Measurements from ENCODE around the gene IER5L.
"Not testable (repeated sequence)": the region's sequence is repeated elsewhere in the genome, so short reads cannot be mapped to it uniquely, and the experiment has no call there.

Gene IER5L

DNA sequence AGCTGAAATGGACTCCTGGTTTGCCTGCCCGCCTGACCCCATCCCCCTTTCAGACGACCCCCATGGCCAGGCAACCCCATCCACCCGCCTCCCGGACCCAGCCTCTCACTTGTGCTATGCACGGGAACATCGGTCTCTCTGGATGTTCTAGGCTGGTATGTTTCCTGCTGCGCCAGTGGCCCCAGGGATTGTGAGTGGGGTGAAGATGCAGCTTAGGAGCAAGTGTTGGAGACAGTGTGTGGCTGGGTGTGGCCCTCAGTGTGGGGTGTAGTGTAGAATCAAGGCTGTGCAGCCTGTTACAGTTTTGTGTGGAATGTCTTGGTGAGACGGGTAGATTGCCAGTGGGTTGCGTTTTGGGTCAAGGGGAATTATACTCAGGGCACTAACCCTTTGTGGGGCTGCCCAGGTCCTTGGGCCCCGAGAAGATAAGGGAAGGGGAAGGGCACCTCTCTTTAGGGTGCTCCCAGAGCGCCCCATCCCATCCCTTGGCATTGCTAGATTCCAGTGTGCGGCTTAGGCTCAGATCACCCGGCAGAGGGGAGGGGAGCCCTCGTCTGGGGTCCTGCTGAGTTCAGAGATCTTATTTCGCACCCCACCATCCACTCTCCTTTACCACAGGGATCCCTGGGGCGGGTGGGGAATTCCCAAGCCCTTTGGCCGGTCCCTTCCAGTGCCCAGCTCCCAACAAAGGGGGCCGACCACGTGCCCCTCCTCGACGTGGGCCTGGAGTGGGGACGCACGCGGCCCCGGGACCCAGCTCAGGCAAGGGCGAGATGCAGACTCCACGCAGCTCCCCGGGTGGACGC lies 4.6 kb downstream of the IER5L start:
- peaks cover 20% of the 10 kb centered on the region for H3K36me3 ChIP-seq (ENCODE audit: control insufficient read depth, insufficient read depth, low read length)
- H3K4me3 ChIP-seq (ENCODE audit: extremely low read depth, insufficient read depth, low read length, poor library complexity, severe bottlenecking): peak overlapping the region; percentile 99
- WGBS, 2 experiments (ENCODE audit: insufficient coverage in 2 of 2): 25 to 31% methylated on average over 20 to 21 of the region's 29 CpGs
- no peaks in the 10 kb centered on the region for H3K9me3 ChIP-seq (ENCODE audit: control insufficient read depth, low read length)
- peak overlapping the region; percentile 43 for H3K27ac ChIP-seq (ENCODE audit: low read depth, low read length, severe bottlenecking)
- peaks cover 42% of the 10 kb centered on the region for H3K4me1 ChIP-seq (ENCODE audit: control insufficient read depth, insufficient read depth, low read length, poor library complexity, severe bottlenecking)

DNA sequence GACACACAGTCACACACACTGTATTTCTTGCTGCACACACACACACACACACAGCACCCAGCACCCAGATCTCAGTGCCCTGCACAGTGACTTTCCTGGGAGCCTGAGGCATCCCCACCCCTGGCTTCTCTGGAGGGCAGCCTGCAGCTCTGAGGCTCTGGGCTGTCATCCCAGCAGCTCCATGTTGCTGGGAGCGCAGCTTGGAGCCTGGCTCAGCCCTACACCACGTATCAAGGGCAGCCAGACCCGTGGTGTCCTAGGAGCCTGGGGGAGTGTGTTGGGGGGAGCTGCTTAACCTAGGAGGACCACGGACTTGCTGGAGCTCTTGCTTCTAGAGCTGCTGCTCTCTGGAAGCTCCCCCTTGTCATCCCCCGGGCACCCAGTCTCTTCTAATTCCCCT lies 5.2 kb downstream of the IER5L start:
- WGBS, 2 experiments (ENCODE audit: insufficient coverage in 2 of 2): 70 to 74% methylated on average over 3 to 4 of the region's 5 CpGs
- no peaks in the 10 kb centered on the region for H3K9me3 ChIP-seq (ENCODE audit: control insufficient read depth, low read length)
- H3K4me1 ChIP-seq (ENCODE audit: control insufficient read depth, insufficient read depth, low read length, poor library complexity, severe bottlenecking): peaks cover 46% of the 10 kb centered on the region
- H3K36me3 ChIP-seq (ENCODE audit: control insufficient read depth, insufficient read depth, low read length): peaks cover 20% of the 10 kb centered on the region
- H3K27ac ChIP-seq (ENCODE audit: low read depth, low read length, severe bottlenecking): no peak overlapping the region
- H3K4me3 ChIP-seq (ENCODE audit: extremely low read depth, insufficient read depth, low read length, poor library complexity, severe bottlenecking): no peak overlapping the region

DNA sequence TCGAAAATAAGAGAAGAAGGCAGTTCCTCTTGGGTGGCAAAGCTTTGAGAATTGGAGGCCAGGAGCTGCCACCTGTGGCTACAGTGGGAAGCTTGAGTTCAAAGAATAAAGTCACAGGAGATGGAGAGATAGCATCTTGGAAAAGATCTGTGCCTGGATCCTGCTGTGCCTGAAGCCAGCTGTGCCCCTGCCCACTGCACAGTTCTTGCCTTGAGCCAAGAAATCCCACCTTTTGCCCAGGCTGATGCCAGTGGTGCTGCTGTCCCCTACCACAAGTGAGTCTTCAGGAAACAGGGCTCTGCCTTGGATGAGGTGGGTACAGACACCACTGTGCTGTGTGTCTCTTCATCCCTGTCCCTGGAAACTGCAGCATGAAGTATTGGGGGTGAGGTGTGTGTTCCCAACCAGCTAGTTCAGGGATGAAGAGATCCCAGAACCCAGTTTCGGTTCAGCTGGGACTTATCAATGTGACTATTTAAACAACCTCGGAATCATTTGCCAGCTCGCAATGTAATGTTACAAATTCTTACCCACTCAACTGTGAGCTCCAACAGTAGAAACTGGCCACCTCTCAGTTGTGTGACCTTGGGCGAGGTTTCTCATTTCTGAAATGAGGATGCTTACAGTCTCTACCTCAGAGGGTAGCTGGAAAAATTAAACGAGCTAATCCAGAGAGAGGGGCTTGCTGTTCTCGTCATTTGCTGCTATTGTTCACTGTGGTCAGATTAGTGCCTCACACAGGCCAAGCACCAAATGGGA lies 5.9 kb downstream of the IER5L start:
- no peaks in the 10 kb centered on the region for H3K9me3 ChIP-seq (ENCODE audit: control insufficient read depth, low read length)
- H3K36me3 ChIP-seq (ENCODE audit: control insufficient read depth, insufficient read depth, low read length): peaks cover 20% of the 10 kb centered on the region
- WGBS, 2 experiments (ENCODE audit: insufficient coverage in 2 of 2): 82 to 90% methylated on average over 6 to 7 of the region's 7 CpGs
- H3K27ac ChIP-seq (ENCODE audit: low read depth, low read length, severe bottlenecking): no peak overlapping the region
- H3K4me1 ChIP-seq (ENCODE audit: control insufficient read depth, insufficient read depth, low read length, poor library complexity, severe bottlenecking): peaks cover 52% of the 10 kb centered on the region
- no peak overlapping the region for H3K4me3 ChIP-seq (ENCODE audit: extremely low read depth, insufficient read depth, low read length, poor library complexity, severe bottlenecking)

DNA sequence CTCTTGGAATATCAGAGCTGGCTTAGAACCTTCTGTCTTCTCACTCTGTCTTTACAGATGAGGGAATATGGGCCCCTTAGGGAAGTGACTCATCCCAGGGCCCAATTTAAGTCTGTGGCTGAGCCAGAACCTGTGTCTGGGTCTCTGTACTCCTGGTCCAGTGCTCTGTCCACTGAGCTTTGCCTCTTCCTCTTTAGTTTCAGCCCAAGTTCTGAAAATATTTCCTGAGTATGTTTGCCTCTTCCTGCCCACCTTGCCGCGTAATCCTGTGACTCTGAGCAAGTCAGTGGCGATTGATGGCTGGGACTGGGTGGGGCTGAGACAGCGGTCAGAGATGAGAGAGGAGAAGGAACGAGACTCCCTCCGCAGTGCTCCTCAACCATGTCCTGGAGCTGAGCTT lies 7.8 kb downstream of the IER5L start:
- WGBS, 2 experiments (ENCODE audit: insufficient coverage in 2 of 2): 67 to 70% methylated on average over 4 of the region's 6 CpGs
- peaks cover under 1% of the 10 kb centered on the region for H3K36me3 ChIP-seq (ENCODE audit: control insufficient read depth, insufficient read depth, low read length)
- peaks cover 62% of the 10 kb centered on the region for H3K4me1 ChIP-seq (ENCODE audit: control insufficient read depth, insufficient read depth, low read length, poor library complexity, severe bottlenecking)
- H3K4me3 ChIP-seq (ENCODE audit: extremely low read depth, insufficient read depth, low read length, poor library complexity, severe bottlenecking): no peak overlapping the region
- H3K9me3 ChIP-seq (ENCODE audit: control insufficient read depth, low read length): no peaks in the 10 kb centered on the region
- H3K27ac ChIP-seq (ENCODE audit: low read depth, low read length, severe bottlenecking): no peak overlapping the region

DNA sequence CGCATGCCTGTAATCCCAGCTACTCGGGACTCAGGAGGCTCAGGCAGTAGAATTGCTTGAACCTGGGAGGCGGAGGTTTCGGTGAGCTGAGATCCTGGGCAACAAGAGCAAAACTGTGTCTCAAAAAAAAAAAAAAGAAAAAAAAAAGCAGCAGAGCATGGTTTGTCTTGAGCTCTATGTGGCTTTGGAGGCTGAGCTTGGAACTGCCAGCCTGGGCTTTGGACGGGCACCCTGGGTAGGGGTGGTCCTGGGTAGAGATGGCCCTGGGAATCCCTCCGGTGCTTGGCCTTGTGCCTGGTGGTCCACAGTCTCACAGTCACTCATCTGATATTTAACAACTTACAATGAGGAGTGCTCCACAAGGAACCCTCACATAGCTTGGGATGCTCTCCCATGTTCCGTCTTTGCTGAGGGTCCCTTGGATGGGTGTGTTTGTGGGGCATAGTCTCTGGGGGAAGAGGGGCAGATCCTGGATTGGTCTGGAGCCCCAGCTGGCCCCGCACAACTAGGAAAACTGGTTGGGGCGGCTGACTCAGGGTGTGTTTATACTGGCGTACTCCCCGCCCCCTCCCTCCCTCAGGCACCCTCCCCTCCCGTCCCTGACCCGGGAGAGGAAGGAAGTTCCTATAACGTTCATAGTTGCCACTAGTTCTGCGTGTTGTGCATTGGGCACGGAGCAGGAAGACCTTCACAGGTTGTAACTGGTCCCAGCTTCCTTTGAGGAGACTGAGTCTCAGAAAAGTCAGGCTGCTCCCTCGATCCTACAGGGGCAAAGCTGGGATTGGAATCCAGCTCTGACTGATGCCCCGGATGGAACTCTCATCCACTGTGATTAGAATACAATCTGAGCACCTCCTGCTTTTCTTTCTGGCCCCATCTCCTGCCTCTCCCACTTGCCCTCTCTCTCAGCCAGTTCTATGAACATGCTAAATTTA lies 11.2 kb downstream of the IER5L start:
- Histone ChIP-seq H3K9me3 (ENCODE audit: control insufficient read depth, low read length) (no peaks in the 10 kb centered on the region), H3K36me3 (ENCODE audit: control insufficient read depth, insufficient read depth, low read length) (no peaks in the 10 kb centered on the region), H3K27ac (ENCODE audit: low read depth, low read length, severe bottlenecking) (peak overlapping the region; percentile 95), H3K4me3 (ENCODE audit: extremely low read depth, insufficient read depth, low read length, poor library complexity, severe bottlenecking) (peak overlapping the region; percentile 5), H3K4me1 (ENCODE audit: control insufficient read depth, insufficient read depth, low read length, poor library complexity, severe bottlenecking) (peaks cover 54% of the 10 kb centered on the region)
- 53 to 61% methylated on average over 10 to 12 of the region's 18 CpGs for WGBS, 2 experiments (ENCODE audit: insufficient coverage in 2 of 2)

DNA sequence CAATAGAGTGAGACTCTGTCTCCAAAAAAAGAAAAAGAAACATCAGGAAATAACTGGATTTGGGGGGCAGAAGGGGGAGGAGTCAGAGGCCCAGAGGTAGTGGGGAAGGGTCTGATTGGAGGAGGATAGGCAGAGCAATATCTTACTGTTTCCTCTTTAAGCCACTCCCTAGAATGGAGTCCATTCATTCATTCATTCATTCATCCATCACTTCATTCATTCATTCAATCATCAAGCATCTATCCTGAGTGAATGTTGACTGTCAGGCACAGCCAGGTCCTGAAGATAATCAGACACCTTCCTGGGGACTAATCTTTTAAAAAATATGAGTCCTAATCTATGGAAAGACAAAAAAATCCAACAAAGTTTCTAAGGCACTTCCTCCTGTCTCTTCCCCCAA lies 12.9 kb downstream of the IER5L start:
- H3K4me3 ChIP-seq (ENCODE audit: extremely low read depth, insufficient read depth, low read length, poor library complexity, severe bottlenecking): no peak overlapping the region
- no peak overlapping the region for H3K27ac ChIP-seq (ENCODE audit: low read depth, low read length, severe bottlenecking)
- H3K9me3 ChIP-seq (ENCODE audit: control insufficient read depth, low read length): no peaks in the 10 kb centered on the region
- no peaks in the 10 kb centered on the region for H3K36me3 ChIP-seq (ENCODE audit: control insufficient read depth, insufficient read depth, low read length)
- peaks cover 41% of the 10 kb centered on the region for H3K4me1 ChIP-seq (ENCODE audit: control insufficient read depth, insufficient read depth, low read length, poor library complexity, severe bottlenecking)

DNA sequence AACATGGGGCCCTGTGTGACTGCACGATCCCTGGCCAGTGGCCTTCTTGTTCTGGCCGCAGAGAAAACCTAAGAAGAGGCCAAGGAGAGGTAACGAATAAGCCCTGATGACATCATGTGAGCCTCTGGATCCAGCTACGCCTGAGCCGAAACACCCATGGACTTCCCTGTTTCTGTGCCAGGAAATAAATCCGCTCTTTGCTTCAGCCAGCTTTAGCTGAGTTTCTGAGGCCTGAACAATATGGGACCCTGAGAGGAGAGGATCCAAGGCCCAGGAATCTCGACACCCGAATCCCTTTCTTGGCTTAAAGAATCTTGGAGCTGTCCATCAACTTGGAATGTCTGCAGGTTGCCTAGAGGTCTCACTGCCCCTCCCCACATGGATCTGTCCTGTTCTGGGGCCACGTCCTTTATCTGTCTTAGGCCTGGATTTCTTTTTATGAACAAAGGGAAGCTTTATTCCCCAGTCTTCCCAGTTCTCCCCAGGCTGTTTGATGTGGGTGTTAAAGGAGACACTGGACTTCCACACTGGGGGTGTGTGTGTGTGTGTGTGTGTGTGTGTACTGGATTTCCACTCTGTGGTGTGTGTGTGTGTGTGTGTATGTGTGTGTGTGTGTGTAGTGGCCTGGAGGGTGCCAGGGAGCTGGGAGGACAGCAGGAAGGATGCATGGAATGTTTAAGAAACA lies 13.7 kb downstream of the IER5L start:
- Histone ChIP-seq H3K4me3 (ENCODE audit: extremely low read depth, insufficient read depth, low read length, poor library complexity, severe bottlenecking) (no peak overlapping the region), H3K27ac (ENCODE audit: low read depth, low read length, severe bottlenecking) (peak overlapping the region; percentile 71), H3K36me3 (ENCODE audit: control insufficient read depth, insufficient read depth, low read length) (no peaks in the 10 kb centered on the region), H3K4me1 (ENCODE audit: control insufficient read depth, insufficient read depth, low read length, poor library complexity, severe bottlenecking) (peaks cover 37% of the 10 kb centered on the region), H3K9me3 (ENCODE audit: control insufficient read depth, low read length) (no peaks in the 10 kb centered on the region)
- WGBS, 2 experiments (ENCODE audit: insufficient coverage in 2 of 2): 87 to 92% methylated on average over 8 of the region's 9 CpGs

DNA sequence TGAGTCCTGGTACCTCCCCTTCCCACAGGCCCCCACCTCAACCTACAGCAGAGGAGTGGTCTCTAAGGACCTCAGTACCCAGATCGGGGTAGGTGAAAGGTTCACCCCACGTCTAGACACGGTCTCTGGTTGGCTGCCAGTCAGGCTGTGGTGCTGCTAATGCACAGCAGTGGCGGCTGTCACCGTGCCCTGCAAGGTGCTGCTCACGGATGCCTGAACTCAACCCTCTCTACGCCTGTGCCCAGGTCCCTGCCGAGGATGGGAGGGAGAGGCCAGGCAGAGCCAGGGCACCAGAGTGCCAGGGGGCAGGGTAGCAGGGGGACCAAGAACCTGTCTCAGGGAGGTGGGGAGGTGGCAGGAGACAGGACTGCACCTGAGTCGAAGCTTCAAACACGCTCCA lies 14.3 kb downstream of the IER5L start:
- Histone ChIP-seq H3K9me3 (ENCODE audit: control insufficient read depth, low read length) (no peaks in the 10 kb centered on the region), H3K4me1 (ENCODE audit: control insufficient read depth, insufficient read depth, low read length, poor library complexity, severe bottlenecking) (peaks cover 36% of the 10 kb centered on the region), H3K27ac (ENCODE audit: low read depth, low read length, severe bottlenecking) (peak overlapping the region; percentile 71), H3K36me3 (ENCODE audit: control insufficient read depth, insufficient read depth, low read length) (peaks cover 4% of the 10 kb centered on the region), H3K4me3 (ENCODE audit: extremely low read depth, insufficient read depth, low read length, poor library complexity, severe bottlenecking) (no peak overlapping the region)
- WGBS, 2 experiments (ENCODE audit: insufficient coverage in 2 of 2): 91 to 92% methylated on average over 9 to 10 of the region's 10 CpGs

DNA sequence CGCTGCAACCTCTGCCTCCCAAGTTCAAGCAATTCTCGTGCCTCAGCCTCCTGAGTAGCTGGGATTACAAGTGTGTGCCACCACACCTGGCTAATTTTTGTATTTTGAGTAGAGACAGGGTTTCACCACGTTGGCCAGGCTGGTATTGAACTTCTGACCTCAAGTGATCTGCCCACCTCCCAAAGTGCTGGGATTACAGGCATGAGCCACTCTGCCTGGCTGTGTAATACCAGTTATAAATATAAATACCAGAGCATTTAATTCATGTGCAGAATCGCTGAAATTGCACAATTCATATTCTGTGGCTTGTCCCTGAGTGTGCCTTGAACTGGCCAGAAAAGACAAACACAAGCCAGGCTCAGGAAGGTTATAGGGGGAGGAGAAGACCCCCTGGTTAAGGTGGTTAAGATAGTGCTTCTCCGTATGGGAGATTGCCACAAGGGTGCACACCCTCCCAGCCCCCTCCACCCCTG lies 14.8 kb downstream of the IER5L start:
- H3K27ac ChIP-seq (ENCODE audit: low read depth, low read length, severe bottlenecking); H3K9me3 ChIP-seq (ENCODE audit: control insufficient read depth, low read length); H3K4me3 ChIP-seq (ENCODE audit: extremely low read depth, insufficient read depth, low read length, poor library complexity, severe bottlenecking); H3K36me3 ChIP-seq (ENCODE audit: control insufficient read depth, insufficient read depth, low read length): not testable (repeated sequence)
- H3K4me1 ChIP-seq (ENCODE audit: control insufficient read depth, insufficient read depth, low read length, poor library complexity, severe bottlenecking): peaks cover 31% of the 10 kb centered on the region
- WGBS, 2 experiments (ENCODE audit: insufficient coverage in 2 of 2): 82 to 92% methylated on average over 2 to 3 of the region's 5 CpGs
